Body of pancreas (tissue), 4 donors: ENCODE measurements around the gene WLS. TPM values are rescaled to one million over a fixed set of nuclear protein-coding genes. Genes with fewer than 3 reads are reported as not detected.
A peak's percentile ranks its signal among the peaks of the same experiment; 100 is the strongest.

Source experiments
- ATAC-seq: fragments of 150-250 bp; one replicate; pipeline ENCODE4 v1.9.1; 2016
- DNase-seq, 4 donors: peaks; one replicate each; pipeline ENCODE4 v3.0.0-alpha.2; 2019
- H3K27ac ChIP-seq, 4 donors: fragments of 200-600 bp; sonication (generic); 1 replicate in 3 of 4; 2 replicates in 1 of 4; pipeline versions ENCODE4 v1.5.1 to v1.6.1; 2016 to 2019; ENCODE audit warnings: mild to moderate bottlenecking in 1 of 4, mixed read lengths in 1 of 4, moderate library complexity in 1 of 4
- H3K27me3 ChIP-seq, 2 donors: fragments of 200-600 bp; sonication (generic); one replicate each; pipeline ENCODE4 v1.6.0; 2016; ENCODE audit warnings: mild to moderate bottlenecking in 1 of 2
- H3K36me3 ChIP-seq, 2 donors: fragments of 200-600 bp; sonication (generic); replicated peaks in 1 of 2; 2 replicates each; pipeline ENCODE4 v1.5.1; 2016; ENCODE audit warnings: low read depth in 2 of 2; ENCODE audit not compliant: insufficient read depth in 1 of 2
- H3K4me1 ChIP-seq: fragments of 200-600 bp; sonication (generic); one replicate; pipeline ENCODE4 v1.6.0; 2016
- H3K4me3 ChIP-seq, 2 donors: fragments of 200-600 bp; sonication (generic); 1 replicate in 1 of 2; 2 replicates in 1 of 2; pipeline ENCODE4 v1.5.1; 2016 to 2019
- H3K9me3 ChIP-seq, 3 donors: fragments of 200-600 bp; sonication (generic); 1 replicate in 2 of 3; 2 replicates in 1 of 3; pipeline ENCODE4 v1.5.1; 2016
- POLR2A ChIP-seq, 3 donors: fragments of 450-650 bp; IDR thresholded peaks; one replicate each; pipeline ENCODE4 v1.6.1; 2016; ENCODE audit warnings: antibody characterized with exemption in 3 of 3, mild to moderate bottlenecking in 2 of 3
- WGBS, 2 donors: methylation state at CpG; one replicate each; pipeline ENCODE4 v1.1.5; 2017; 5-methylcytosine and 5-hydroxymethylcytosine counted together
- intact Hi-C: fragments of 100-400 bp; cut with DNase I; formaldehyde crosslinking; loops from one replicate; pipeline ENCODE4 v1.15.1; 2023
- microRNA counts, 2 donors: library from miRNA; unstranded; fragments of <30 nt; microRNA quantifications; one replicate each; lab custom pipeline; 2017
- microRNA-seq, 2 donors: library from miRNA; unstranded; fragments of <30 nt; microRNA quantifications; one replicate each; pipeline ENCODE4, GENCODE V29; 2016; ENCODE audit warnings: borderline number of aligned reads in 2 of 2, borderline replicate concordance in 2 of 2
- small RNA-seq: library from RNA; depleted of rRNA; stranded (forward); fragments of <200 nt; gene quantifications from one replicate; pipeline ENCODE3, GENCODE V24; 2016
- total RNA-seq, 2 donors: library from RNA; depleted of rRNA; stranded (reverse); fragments of >200 nt; gene quantifications; one replicate each; pipeline ENCODE4 v1.1.0, GENCODE V29; 2016
- TF ChIP-seq, protein P1 (sequence below), 7 experiments: fragments of 450-650 bp in 4 of 7; fragments of 200-600 bp in 3 of 7; sonication (generic) in 3 of 7; IDR thresholded peaks; one replicate each; pipeline ENCODE4 v1.5.1; 2016 to 2019; ENCODE audit warnings: antibody characterized with exemption in 7 of 7

WLS gene
- total RNA-seq, 2 donors from 2014 or later: 39.6 to 73.4 TPM

DNA sequence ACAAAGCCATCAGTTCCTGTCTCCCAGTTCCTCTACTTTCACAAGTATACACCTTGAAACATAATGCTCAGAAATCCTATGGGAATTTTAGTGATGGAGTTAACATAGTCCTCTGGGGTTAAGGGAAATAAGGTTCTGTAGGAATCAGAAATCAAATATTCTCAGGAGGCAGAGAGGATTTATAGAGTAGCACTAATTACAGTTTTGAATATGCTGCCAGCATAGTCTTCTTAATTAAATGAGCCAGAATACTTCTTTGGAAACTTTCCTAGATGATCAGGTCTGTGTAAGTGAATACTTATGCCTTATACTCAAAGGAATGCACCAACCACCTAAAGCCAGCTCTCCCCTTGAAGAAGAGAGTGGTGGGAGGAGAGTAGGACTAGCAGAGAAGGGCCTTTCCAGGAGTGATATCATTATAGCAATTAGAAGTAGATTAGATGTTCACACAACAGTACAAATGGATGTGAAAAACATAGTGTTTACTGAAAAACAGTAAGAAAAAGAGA lies 150.5 kb downstream of the WLS start:
- DNase-seq: no peak
- Histone ChIP-seq H3K27ac (no peak overlapping the region), H3K36me3 (no peaks in the 10 kb centered on the region), H3K4me1 (no peaks in the 10 kb centered on the region), H3K9me3 (no peaks in the 10 kb centered on the region), H3K4me3 (no peak overlapping the region), H3K27me3 (no peaks in the 10 kb centered on the region)
- no peak for ATAC-seq
- intact Hi-C loops: no loop called here
- TF ChIP-seq POLR2A (IDR thresholded peaks at IDR 0.05): no peak
- TF ChIP-seq, protein P1, sequence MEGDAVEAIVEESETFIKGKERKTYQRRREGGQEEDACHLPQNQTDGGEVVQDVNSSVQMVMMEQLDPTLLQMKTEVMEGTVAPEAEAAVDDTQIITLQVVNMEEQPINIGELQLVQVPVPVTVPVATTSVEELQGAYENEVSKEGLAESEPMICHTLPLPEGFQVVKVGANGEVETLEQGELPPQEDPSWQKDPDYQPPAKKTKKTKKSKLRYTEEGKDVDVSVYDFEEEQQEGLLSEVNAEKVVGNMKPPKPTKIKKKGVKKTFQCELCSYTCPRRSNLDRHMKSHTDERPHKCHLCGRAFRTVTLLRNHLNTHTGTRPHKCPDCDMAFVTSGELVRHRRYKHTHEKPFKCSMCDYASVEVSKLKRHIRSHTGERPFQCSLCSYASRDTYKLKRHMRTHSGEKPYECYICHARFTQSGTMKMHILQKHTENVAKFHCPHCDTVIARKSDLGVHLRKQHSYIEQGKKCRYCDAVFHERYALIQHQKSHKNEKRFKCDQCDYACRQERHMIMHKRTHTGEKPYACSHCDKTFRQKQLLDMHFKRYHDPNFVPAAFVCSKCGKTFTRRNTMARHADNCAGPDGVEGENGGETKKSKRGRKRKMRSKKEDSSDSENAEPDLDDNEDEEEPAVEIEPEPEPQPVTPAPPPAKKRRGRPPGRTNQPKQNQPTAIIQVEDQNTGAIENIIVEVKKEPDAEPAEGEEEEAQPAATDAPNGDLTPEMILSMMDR (IDR thresholded peaks at IDR 0.05): no peak

DNA sequence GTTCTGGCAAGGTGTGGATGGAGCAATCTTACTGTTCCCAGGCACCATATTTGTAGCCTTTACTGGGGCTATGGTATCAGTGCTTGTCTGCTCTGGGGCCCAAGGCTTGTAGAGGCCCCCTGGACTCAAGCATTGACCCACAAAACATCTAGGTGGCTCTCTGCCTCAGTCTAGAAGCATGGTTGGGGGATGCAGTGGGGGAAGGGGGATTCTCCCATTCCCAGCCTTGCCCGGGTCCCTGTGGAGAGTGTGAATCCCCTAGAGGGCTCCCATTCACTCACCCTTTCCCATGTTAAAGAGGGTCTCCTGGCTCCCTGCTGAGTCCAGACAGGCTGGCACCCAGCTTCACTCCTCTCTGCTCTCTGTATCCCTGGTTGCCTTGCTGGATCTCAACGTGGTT lies 153.7 kb downstream of the WLS start:
- H3K4me1 ChIP-seq: no peaks in the 10 kb centered on the region
- H3K36me3 ChIP-seq: no peaks in the 10 kb centered on the region
- intact Hi-C loops: no loop called here
- H3K9me3 ChIP-seq: no peaks in the 10 kb centered on the region
- H3K27me3 ChIP-seq: no peaks in the 10 kb centered on the region
- no peak for DNase-seq
- no peak overlapping the region for H3K4me3 ChIP-seq
- no peak overlapping the region for H3K27ac ChIP-seq
- no peak for ATAC-seq
- TF ChIP-seq, protein P1 (IDR thresholded peaks at IDR 0.05): no peak
- no peak for TF ChIP-seq POLR2A (IDR thresholded peaks at IDR 0.05)
- WGBS, 2 donors: 60% methylated on average over 2 of the region's 2 CpGs

MicroRNAs within 50 kb of the gene (microRNA counts, 767-probe panel; counts per million panel counts)
- 0 to 736 counts per million in 2 donors for microRNA hsa-miR-1262 (lab: Ali Mortazavi, UCI)

Small RNA genes within 50 kb of the gene (microRNA-seq; reads per million reads assigned to microRNA genes)
- 7.2 to 9.8 reads per million in 2 donors for gene MIR1262

Small RNA genes within 50 kb of the gene (small RNA-seq; reads per million reads assigned to genes)
- gene COX6B1P7 (not detected), gene MIR1262 (2.5 reads per million, percentile 75 among the genes with 10 or more reads in this experiment)

Other genes starting within 250 kb of the WLS start
- 10 to 100 TPM in 1 of 2 donors, 1 to 10 TPM in 1; 5.3 to 10.6 TPM for gene DIRAS3, start 181.9 kb downstream of the WLS start, total RNA-seq
- not detected for gene RPE65, start 217.4 kb upstream of the WLS start, total RNA-seq